Stomach (tissue), 9 donors: ENCODE measurements around the gene CROT. TPM values are rescaled to one million over a fixed set of nuclear protein-coding genes. Genes with fewer than 3 reads are reported as not detected.

Experiments
- DNase-seq, 2 donors: peaks; one replicate each; pipeline versions ENCODE4 v3.0.0 to v3.0.0-alpha.2; 2013 to 2019
- H3K27ac ChIP-seq, 5 donors: fragments of 200-600 bp in 4 of 5; sonication (generic) in 4 of 5; one replicate each; pipeline ENCODE4 v1.5.1; 2013 to 2019; ENCODE audit warnings: mild to moderate bottlenecking in 1 of 5, moderate library complexity in 1 of 5
- H3K27me3 ChIP-seq, 3 donors: fragments of 200-600 bp; sonication (generic); one replicate each; pipeline ENCODE4 v1.5.1; 2017 to 2019; ENCODE audit warnings: mixed run types in 1 of 3
- H3K36me3 ChIP-seq, 4 donors: fragments of 200-600 bp; sonication (generic); 1 replicate in 3 of 4; 2 replicates in 1 of 4; pipeline ENCODE4 v1.5.1; 2016 to 2019
- H3K4me1 ChIP-seq, 4 donors: fragments of 200-600 bp; sonication (generic); one replicate each; pipeline ENCODE4 v1.5.1; 2016 to 2019
- H3K4me3 ChIP-seq, 4 donors: fragments of 200-600 bp; sonication (generic) in 3 of 4; one replicate each; pipeline ENCODE4 v1.5.1; 2016 to 2019; ENCODE audit warnings: mild to moderate bottlenecking in 1 of 4
- H3K9me3 ChIP-seq, 4 donors: fragments of 200-600 bp; sonication (generic); one replicate each; pipeline ENCODE4 v1.5.1; 2016 to 2019
- CTCF ChIP-seq, 7 experiments: fragments of 450-650 bp in 4 of 7; fragments of 200-600 bp in 3 of 7; sonication (generic) in 3 of 7; IDR thresholded peaks; one replicate each; pipeline ENCODE4 v1.5.1; 2016 to 2019; ENCODE audit warnings: antibody characterized with exemption in 7 of 7, control low read depth in 2 of 7, mild to moderate bottlenecking in 1 of 7
- EP300 ChIP-seq: sonication (generic); formaldehyde crosslinking; IDR thresholded peaks from one replicate; pipeline ENCODE4 v1.6.1; 2017; ENCODE audit warnings: antibody characterized with exemption
- POLR2A ChIP-seq, 4 donors: fragments of 450-650 bp; IDR thresholded peaks; one replicate each; pipeline ENCODE4 v1.6.1; 2016; ENCODE audit warnings: antibody characterized with exemption in 4 of 4, control low read depth in 2 of 4, mild to moderate bottlenecking in 1 of 4, moderate library complexity in 1 of 4
- POLR2AphosphoS5 ChIP-seq, 3 donors: sonication (generic); formaldehyde crosslinking; IDR thresholded peaks; one replicate each; pipeline ENCODE4 v1.6.1; 2016; ENCODE audit warnings: antibody characterized with exemption in 3 of 3
- WGBS, 5 donors: extraction: QIAGEN DNeasy Blood & Tissue Kit in 3 of 5; methylation state at CpG; one replicate each; pipeline versions ENCODE4 v1.1.5 to v1.1.7; 2013 to 2018; 5-methylcytosine and 5-hydroxymethylcytosine counted together
- intact Hi-C: fragments of 100-400 bp; cut with DNase I; formaldehyde crosslinking; loops from one replicate; pipeline ENCODE4 v1.15.1; 2023; ENCODE audit warnings: low total_unique reads
- polyA plus RNA-seq, 3 donors: library from polyadenylated mRNA; stranded (reverse); fragments of 200-250 nt; gene quantifications; one replicate each; pipeline ENCODE4 v1.2.3, GENCODE V29; 2013
- total RNA-seq, 5 donors: library from RNA; depleted of rRNA; stranded (reverse); fragments of >200 nt; gene quantifications; one replicate each; pipeline versions ENCODE4 v1.1.0 to v1.2.3, GENCODE V29; 2014 to 2016
- donor health status: healthy with polysubstance abuse.
- donor health status: Bipolar disorder and iron deficiency.
- donor health status: healthy.

The CROT gene
- total and polyA plus RNA-seq, 8 donors: 2.9 to 48.7 (median 5.8) TPM

- Histone ChIP-seq H3K4me3 (no peak overlapping the region), H3K27ac (no peak overlapping the region), H3K36me3 (no peaks in the 10 kb centered on the region), H3K4me1 (peaks cover 0 to 7% (median 0%) of the 10 kb centered on the region in 4 donors), H3K27me3 (no peaks in the 10 kb centered on the region), H3K9me3 (no peaks in the 10 kb centered on the region)
- 64 to 78% (median 71%) methylated on average over 2 of the region's 2 CpGs for WGBS, 5 donors
- DNase-seq: no peak
- no peak for TF ChIP-seq EP300
- TF ChIP-seq POLR2AphosphoS5 (IDR thresholded peaks at IDR 0.05): no peak
- TF ChIP-seq CTCF (IDR thresholded peaks at IDR 0.05): no peak
- no peak for TF ChIP-seq POLR2A (IDR thresholded peaks at IDR 0.05)
- intact Hi-C loops: loop anchor here (5.0 kb wide), 1 partner anchor 102 kb away; no protein-coding TSS in a partner anchor
These were observed 69.3 kb downstream of the CROT start for GRCh38 chr7:87414794-87415188.

- H3K9me3 ChIP-seq: no peaks in the 10 kb centered on the region
- no peaks in the 10 kb centered on the region for H3K27me3 ChIP-seq
- intact Hi-C loops: loop anchor here (5.0 kb wide), 1 partner anchor 105 kb away; no protein-coding TSS in a partner anchor
- no peaks in the 10 kb centered on the region for H3K36me3 ChIP-seq
- H3K27ac ChIP-seq: no peak overlapping the region
- H3K4me1 ChIP-seq: peaks cover 0 to 7% (median 0%) of the 10 kb centered on the region in 4 donors
- no peak overlapping the region for H3K4me3 ChIP-seq
- peak; percentile 67 to 83 for DNase-seq
- TF ChIP-seq CTCF (IDR thresholded peaks at IDR 0.05): peak in 5 of 7 experiments; percentile 38 to 75 (median 68)
- no peak for TF ChIP-seq EP300
- WGBS, 5 donors: 38 to 46% (median 42%) methylated on average over 5 of the region's 5 CpGs
These were observed 71.5 kb downstream of the CROT start for GRCh38 chr7:87416682-87417587.

- H3K36me3 ChIP-seq: no peaks in the 10 kb centered on the region
- no peaks in the 10 kb centered on the region for H3K4me1 ChIP-seq
- WGBS, 5 donors: 87 to 93% (median 89%) methylated on average over 4 of the region's 4 CpGs
- H3K9me3 ChIP-seq: no peaks in the 10 kb centered on the region
- intact Hi-C loops: no loop called here
- H3K27me3 ChIP-seq: no peaks in the 10 kb centered on the region
- TF ChIP-seq POLR2A (IDR thresholded peaks at IDR 0.05) (no peak), CTCF (IDR thresholded peaks at IDR 0.05) (no peak), POLR2AphosphoS5 (IDR thresholded peaks at IDR 0.05) (no peak), EP300 (no peak)
- no peak overlapping the region for H3K27ac ChIP-seq
- H3K4me3 ChIP-seq: no peak overlapping the region
- DNase-seq: no peak
These were observed 74.7 kb downstream of the CROT start for GRCh38 chr7:87420173-87420572.

GRCh38 chr7:87424075-87424474 is 78.6 kb downstream of the CROT start:
- Histone ChIP-seq H3K36me3 (no peaks in the 10 kb centered on the region), H3K4me1 (no peaks in the 10 kb centered on the region), H3K9me3 (no peaks in the 10 kb centered on the region), H3K27ac (no peak overlapping the region), H3K27me3 (no peaks in the 10 kb centered on the region), H3K4me3 (no peak overlapping the region)
- no peak for DNase-seq
- intact Hi-C loops: no loop called here
- TF ChIP-seq CTCF (IDR thresholded peaks at IDR 0.05): no peak
- no peak for TF ChIP-seq POLR2A (IDR thresholded peaks at IDR 0.05)
- TF ChIP-seq POLR2AphosphoS5 (IDR thresholded peaks at IDR 0.05): no peak
- TF ChIP-seq EP300: no peak
- WGBS, 5 donors: 85 to 89% (median 89%) methylated on average over 5 of the region's 5 CpGs
